HUES64 (cell line): Measurements from ENCODE around the gene STOM.

ENCODE experiments used
- H3K27ac ChIP-seq: 2 replicates; pipeline ENCODE4 v1.7.0; 2013; ENCODE audit warnings: low read depth, low read length, inconsistent platforms
- H3K27me3 ChIP-seq: 2 replicates; pipeline ENCODE4 v1.6.1; 2013; ENCODE audit warnings: mild to moderate bottlenecking, low read length; ENCODE audit not compliant: insufficient read depth
- H3K36me3 ChIP-seq: 2 replicates; pipeline ENCODE4 v1.6.1; 2013; ENCODE audit warnings: mild to moderate bottlenecking, low read length; ENCODE audit not compliant: insufficient read depth
- H3K4me1 ChIP-seq: 2 replicates; pipeline ENCODE4 v1.6.1; 2013; ENCODE audit warnings: mild to moderate bottlenecking, low read length, moderate library complexity; ENCODE audit not compliant: insufficient read depth
- H3K4me3 ChIP-seq: 2 replicates; pipeline ENCODE4 v1.5.1; 2013; ENCODE audit warnings: mild to moderate bottlenecking, low read length, moderate library complexity
- H3K9ac ChIP-seq: 2 replicates; pipeline ENCODE4 v1.6.1; 2013; ENCODE audit warnings: mild to moderate bottlenecking, low read depth, low read length
- H3K9me3 ChIP-seq: 2 replicates; pipeline ENCODE4 v1.6.1; 2013; ENCODE audit warnings: low read depth, low read length; ENCODE audit not compliant: insufficient read depth
- WGBS: fragments of 150-250, 120-280 bp; methylation state at CpG from one replicate; pipeline ENCODE4 v1.1.7; 2013; ENCODE audit warnings: missing lambda C conversion rate; 5-methylcytosine and 5-hydroxymethylcytosine counted together

Gene STOM

DNA sequence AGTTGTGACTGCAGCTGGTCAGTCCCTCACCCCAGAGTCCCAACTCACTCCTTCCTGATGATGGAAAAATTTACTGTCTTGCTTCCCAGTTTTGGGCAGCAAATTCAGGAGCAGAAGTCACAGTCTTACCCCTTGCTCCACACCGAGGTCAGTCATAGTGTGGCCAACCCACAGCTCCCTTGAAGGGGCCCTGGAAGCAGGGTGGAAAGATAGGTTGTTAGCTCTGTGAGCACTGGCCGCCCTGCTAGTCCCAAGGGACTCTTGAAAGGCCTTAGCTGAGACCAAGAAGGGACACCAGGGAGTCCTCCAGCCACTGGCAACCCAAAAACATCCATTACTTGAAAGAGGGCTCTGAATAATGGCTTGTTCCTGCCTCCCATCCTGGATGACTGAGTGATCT lies 62.1 kb downstream of the STOM start:
- Histone ChIP-seq H3K27ac (no peak overlapping the region), H3K4me3 (no peak overlapping the region), H3K4me1 (peaks cover 6% of the 10 kb centered on the region; the same call in 1 of the 2 replicates), H3K9me3 (no peaks in the 10 kb centered on the region), H3K36me3 (peaks cover 10% of the 10 kb centered on the region; the same call in 1 of the 2 replicates), H3K27me3 (no peaks in the 10 kb centered on the region), H3K9ac (no peak overlapping the region)
- WGBS = 89% methylated on average over 2 of the region's 2 CpGs

DNA sequence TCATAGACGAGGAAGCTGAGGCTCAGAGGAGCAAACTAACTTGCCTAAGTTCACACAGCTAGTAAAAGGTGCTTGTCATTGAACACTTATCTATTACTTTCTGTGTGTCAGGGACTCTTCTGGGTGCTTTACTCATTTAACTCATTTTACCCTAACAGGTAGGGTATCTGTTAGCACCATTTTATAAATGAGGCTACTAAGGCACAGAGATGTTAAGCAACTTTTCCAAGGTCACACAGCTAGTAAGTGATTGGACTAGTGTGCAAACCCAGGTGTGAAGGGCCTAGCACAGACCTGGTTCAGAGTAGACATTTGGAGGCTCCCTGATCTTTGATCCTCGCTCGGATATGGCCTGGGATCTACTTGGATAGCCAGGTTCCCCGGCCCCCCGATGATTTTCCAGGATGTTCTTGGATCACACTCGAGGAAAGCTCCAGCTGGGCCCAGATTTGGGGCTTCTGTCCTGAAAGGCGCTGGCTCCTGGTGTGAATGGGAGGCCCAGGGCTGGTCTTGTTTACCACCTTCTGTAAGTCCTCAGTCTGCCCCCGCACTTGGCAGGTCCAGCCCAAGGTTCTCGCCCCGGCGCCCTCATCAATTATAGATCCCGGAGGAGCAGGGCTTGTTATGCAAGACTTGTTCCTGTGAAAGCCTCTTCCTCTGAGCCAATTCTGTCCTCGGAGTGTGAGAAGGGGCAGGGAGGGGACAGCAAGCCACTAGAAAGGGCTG lies 64.6 kb downstream of the STOM start:
- peaks cover 22% of the 10 kb centered on the region for H3K27me3 ChIP-seq
- H3K4me3 ChIP-seq = no peak overlapping the region
- 84% methylated on average over 13 of the region's 13 CpGs for WGBS
- H3K36me3 ChIP-seq = peaks cover 4% of the 10 kb centered on the region; the same call in 1 of the 2 replicates
- no peaks in the 10 kb centered on the region for H3K9me3 ChIP-seq
- H3K4me1 ChIP-seq = peaks cover 6% of the 10 kb centered on the region; the same call in 1 of the 2 replicates
- H3K9ac ChIP-seq = no peak overlapping the region
- no peak overlapping the region for H3K27ac ChIP-seq

DNA sequence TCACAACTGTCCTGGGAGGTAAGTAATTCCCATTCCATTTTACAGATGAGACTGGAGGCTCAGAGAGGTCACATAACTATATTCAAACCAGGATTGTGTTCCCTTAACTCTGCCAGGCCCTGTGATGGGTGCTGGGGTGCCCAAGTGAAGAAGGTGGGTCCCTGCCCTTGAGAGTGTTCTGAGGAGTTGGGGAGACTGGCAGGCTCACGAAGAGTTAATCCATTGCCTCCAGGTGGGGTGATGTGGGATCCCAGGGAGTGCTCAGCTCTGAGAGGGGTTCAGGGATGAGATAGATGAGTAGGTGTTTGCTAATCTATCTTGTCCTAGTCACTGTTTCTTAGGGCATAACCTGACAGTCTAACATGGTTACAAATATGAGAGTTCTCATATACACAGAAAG lies 65.3 kb downstream of the STOM start:
- Histone ChIP-seq H3K9ac (no peak overlapping the region), H3K27ac (no peak overlapping the region), H3K36me3 (peaks cover 4% of the 10 kb centered on the region; the same call in 1 of the 2 replicates), H3K9me3 (no peaks in the 10 kb centered on the region), H3K27me3 (peaks cover 29% of the 10 kb centered on the region), H3K4me3 (no peak overlapping the region), H3K4me1 (peaks cover 10% of the 10 kb centered on the region; the same call in 1 of the 2 replicates)
- WGBS = 87% methylated on average over 1 of the region's 1 CpG

DNA sequence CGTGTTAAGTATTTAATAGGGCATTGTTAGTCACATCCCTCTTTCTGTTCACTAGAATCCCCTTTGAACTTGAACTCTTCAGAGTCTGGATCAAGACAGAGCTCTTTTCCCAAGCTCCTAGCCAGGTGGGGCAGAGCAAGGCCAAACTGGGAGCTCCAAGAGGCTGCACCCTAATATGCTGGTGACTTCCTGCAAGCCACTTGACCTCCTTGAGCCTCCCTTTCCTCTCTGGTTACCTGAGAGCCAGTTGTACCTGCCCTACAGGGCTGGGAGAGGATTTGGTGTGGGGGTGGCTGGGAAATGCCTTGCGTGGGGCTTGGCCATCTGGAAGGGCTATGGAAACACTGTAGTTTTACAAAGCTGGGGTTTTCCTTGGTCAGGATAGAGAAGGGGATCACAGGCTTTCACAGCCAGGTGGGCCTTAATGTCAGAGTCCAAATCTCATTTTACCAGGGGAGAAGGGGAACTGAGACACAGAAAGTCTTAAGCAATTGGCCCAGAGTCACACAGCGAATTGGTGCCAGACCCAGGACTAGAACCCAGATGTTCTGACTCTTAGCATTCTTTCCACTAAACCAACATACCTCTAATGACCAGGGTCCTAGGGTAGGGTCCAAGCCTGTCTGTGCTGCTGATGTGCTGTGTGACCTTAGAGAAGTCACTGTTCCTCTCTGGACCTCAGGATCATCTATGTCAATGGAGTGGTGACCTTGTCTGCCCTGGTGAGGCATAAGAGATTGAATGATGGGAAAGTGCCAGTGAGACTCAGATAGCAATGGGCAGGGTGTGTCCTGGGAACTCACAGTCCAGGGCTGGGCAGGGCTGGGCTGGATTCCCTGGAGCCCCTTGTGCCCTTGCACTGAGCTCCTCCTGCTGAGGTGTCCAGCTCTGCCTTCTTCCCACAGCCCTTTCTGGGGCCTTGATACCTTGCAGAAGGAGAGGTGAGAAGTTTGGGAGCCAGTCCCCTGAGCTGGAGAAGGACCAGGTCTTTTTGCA lies 66.3 kb downstream of the STOM start:
- WGBS = 85% methylated on average over 3 of the region's 3 CpGs
- Histone ChIP-seq H3K4me1 (peaks cover 13% of the 10 kb centered on the region; the same call in 1 of the 2 replicates), H3K36me3 (peaks cover 4% of the 10 kb centered on the region; the same call in 1 of the 2 replicates), H3K27me3 (peaks cover 34% of the 10 kb centered on the region), H3K4me3 (no peak overlapping the region), H3K9ac (no peak overlapping the region), H3K27ac (no peak overlapping the region), H3K9me3 (no peaks in the 10 kb centered on the region)

DNA sequence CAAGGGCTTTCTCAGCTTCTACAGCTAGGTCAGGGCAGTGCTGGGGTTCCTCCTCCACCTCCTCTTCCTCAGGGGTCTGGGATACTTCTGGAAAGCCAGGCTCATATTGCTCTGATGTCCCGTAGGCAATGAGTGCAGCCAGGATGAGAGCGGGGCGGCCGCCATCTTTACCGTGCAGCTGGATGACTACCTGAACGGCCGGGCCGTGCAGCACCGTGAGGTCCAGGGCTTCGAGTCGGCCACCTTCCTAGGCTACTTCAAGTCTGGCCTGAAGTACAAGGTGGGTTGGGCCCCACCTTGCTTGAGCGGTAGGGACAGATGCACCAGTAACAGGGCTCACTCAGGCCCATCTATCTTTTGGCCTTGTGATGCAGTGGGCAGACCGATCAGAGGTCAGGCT lies 67.3 kb downstream of the STOM start:
- Histone ChIP-seq H3K9ac (no peak overlapping the region), H3K36me3 (peaks cover 4% of the 10 kb centered on the region; the same call in 1 of the 2 replicates), H3K27me3 (peaks cover 39% of the 10 kb centered on the region), H3K9me3 (no peaks in the 10 kb centered on the region), H3K4me3 (no peak overlapping the region), H3K27ac (no peak overlapping the region), H3K4me1 (peaks cover 19% of the 10 kb centered on the region)
- 96% methylated on average over 13 of the region's 13 CpGs for WGBS

DNA sequence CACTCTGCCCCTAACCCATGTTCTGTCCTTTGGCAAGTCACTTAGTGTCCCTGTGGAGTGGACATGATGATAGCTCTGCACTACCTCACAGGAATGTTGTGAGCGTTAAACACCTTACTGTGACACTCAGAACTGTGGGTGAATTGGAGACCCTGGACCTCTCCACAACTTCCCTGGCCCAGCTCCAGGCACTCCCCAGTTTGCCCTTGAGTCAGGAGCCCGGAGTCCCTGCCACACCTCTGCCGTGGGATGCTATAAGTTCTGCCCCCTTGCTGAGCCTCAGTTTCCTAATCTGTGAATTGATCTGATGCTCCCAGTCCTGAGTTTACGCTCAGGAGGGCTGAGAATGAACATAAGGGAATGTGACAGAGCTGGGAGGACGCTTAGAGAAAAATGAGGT lies 67.7 kb downstream of the STOM start:
- Histone ChIP-seq H3K4me1 (peaks cover 19% of the 10 kb centered on the region), H3K27me3 (peaks cover 42% of the 10 kb centered on the region), H3K4me3 (no peak overlapping the region), H3K36me3 (peaks cover 4% of the 10 kb centered on the region; the same call in 1 of the 2 replicates), H3K9me3 (no peaks in the 10 kb centered on the region), H3K9ac (no peak overlapping the region), H3K27ac (no peak overlapping the region)
- WGBS = 94% methylated on average over 5 of the region's 5 CpGs

DNA sequence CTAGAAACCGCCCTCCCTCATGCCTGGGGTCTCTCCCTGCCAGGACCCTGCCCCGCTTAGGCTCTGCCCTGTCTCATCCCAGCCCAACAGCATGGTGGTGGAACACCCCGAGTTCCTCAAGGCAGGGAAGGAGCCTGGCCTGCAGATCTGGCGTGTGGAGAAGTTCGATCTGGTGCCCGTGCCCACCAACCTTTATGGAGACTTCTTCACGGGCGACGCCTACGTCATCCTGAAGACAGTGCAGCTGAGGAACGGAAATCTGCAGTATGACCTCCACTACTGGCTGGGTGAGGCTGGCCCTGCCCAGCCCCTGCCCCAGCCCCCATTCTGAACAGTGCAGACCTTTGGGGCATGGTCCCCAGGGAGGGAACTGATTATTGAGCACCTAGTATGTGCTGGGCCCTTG lies 68.2 kb downstream of the STOM start:
- Histone ChIP-seq H3K4me3 (no peak overlapping the region), H3K36me3 (peaks cover 4% of the 10 kb centered on the region; the same call in 1 of the 2 replicates), H3K4me1 (peaks cover 19% of the 10 kb centered on the region), H3K27me3 (peaks cover 42% of the 10 kb centered on the region), H3K9ac (no peak overlapping the region), H3K9me3 (no peaks in the 10 kb centered on the region), H3K27ac (no peak overlapping the region)
- 95% methylated on average over 11 of the region's 11 CpGs for WGBS

DNA sequence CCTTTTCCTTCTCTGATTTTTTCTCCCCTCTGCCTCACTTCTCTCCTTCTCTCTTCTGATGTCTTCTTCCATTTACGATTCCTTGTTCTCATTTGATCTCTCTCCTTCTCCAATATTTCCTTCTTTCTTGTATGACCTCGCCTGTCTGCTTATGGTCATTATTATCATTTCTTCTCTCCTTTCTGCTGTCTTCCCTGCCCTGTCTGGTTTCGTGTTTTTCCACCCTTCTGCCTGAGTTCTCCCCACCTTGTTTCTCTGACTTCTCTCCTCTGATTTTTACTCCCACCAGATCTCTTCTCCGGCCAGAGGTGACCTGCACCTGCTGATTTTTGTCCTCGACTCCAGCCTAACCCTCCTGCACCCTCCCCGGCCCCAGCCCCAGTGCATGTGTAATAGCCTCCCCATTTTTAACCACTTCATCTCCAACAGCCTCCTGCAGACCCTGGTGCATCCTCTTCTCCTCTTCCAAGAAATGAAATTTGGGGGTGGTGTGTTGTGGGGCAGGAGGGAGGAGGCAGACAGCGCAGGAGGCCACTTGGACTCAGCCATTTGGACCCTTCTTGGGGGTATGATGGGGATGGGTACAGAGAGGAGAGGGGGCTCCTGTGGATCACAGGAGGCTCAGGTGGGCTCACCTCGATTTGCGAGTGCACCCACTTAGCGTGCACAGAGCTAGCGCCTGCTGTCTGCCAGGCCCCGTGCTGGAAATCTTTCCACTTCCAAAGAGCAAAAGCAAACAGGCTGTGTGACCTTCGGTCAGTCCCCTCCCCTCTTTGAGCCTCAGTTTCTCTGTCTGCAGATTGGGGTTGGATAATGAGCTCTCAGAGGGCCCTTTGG lies 69.5 kb downstream of the STOM start:
- Histone ChIP-seq H3K4me1 (peaks cover 13% of the 10 kb centered on the region), H3K4me3 (peak overlapping the region; percentile 55), H3K27me3 (peaks cover 42% of the 10 kb centered on the region), H3K9ac (no peak overlapping the region), H3K36me3 (peaks cover 4% of the 10 kb centered on the region; the same call in 1 of the 2 replicates), H3K9me3 (no peaks in the 10 kb centered on the region), H3K27ac (no peak overlapping the region)
- 75% methylated on average over 13 of the region's 13 CpGs for WGBS

DNA sequence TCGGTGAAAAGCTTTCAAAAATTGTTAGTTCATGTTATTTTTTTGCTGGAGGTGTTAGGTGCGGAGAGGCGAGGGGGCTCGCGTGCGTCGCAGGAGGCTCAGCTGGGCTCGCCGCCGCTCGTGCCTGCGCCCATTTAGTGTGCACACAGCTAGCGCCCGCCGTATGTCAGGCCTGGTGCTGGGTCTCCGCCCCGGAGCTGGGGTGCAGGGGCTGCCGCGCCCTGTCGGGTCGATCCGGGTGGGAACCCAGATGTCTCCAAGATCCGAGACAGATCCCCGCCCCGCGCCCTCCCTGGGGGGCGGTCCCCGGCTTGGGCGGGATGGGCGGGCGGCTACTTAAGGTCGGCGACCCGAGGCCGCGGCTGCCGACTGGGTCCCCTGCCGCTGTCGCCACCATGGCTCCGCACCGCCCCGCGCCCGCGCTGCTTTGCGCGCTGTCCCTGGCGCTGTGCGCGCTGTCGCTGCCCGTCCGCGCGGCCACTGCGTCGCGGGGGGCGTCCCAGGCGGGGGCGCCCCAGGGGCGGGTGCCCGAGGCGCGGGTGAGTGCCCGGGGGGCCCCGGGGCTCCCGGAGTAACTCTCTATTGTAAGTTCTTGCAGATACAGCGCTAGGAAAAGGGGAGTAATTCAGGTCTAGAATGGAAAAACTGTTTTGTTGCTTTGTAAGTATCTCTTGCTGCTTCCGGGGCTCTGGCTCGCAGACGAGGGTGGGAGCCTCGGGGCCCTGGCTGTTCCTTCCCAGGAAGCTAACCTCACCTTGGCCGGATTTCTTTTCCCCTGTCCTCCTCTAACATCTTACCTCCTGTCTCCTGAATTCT lies 70.4 kb downstream of the STOM start:
- H3K9ac ChIP-seq = no peak overlapping the region
- H3K27ac ChIP-seq = no peak overlapping the region
- H3K36me3 ChIP-seq = peaks cover 4% of the 10 kb centered on the region; the same call in 1 of the 2 replicates
- peak overlapping the region; percentile 55 for H3K4me3 ChIP-seq
- no peaks in the 10 kb centered on the region for H3K9me3 ChIP-seq
- H3K4me1 ChIP-seq = peaks cover 13% of the 10 kb centered on the region
- WGBS = 2% methylated on average over 74 of the region's 74 CpGs
- H3K27me3 ChIP-seq = peaks cover 45% of the 10 kb centered on the region
